D721Med (cell line): ENCODE data around the gene HIRIP3.
A peak's percentile ranks its signal among the peaks of the same experiment; 100 is the strongest.
"Not testable (repeated sequence)": the region's sequence is repeated elsewhere in the genome, so short reads cannot be mapped to it uniquely, and the experiment has no call there.

ENCODE experiments used
- DNase-seq: peaks from one replicate; pipeline ENCODE4 v3.0.0; 2011; ENCODE audit warnings: low spot score; ENCODE audit not compliant: insufficient read length
- FAIRE-seq: peaks from 2 replicates; lab custom pipeline; 2011; peaks lifted over from hg19 to GRCh38; lab: Jason Lieb, UNC
- CTCF ChIP-seq: IDR thresholded peaks from 2 replicates; pipeline ENCODE4 v1.5.1; 2012; ENCODE audit warnings: mild to moderate bottlenecking, control low read depth; ENCODE audit not compliant: insufficient read depth; ENCODE audit errors: missing control alignments

The HIRIP3 gene

GRCh38 chr16:29961479-29962343 lies 33.7 kb downstream of the HIRIP3 start, which contains the start of gene TMEM219:
TSS of gene TMEM219 (plus strand) at chr16:29962079. CDS start at chr16:29963144, 1,065 bp downstream.
- DNase-seq (peak; percentile 87), FAIRE-seq (no peak)
- TF ChIP-seq CTCF = no peak

DNA sequence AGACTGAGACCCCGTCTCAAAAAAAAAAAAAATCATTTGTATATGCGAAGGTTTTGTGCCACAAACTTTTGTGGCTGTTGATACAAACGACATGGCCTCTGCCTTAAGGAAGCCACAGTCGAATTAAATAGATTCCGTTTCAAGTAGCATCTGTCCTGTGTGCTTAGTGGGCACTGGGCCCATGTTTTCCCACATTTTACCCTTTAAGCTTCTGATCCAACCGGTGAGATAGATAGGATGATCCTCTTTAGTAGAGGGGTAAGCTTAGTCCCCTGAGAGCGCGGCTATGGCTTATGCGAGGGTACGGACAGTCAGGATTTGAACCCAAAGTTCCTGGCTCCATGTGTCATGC lies 34.3 kb downstream of the HIRIP3 start:
- DNase-seq (no peak), FAIRE-seq (no peak)
- no peak for TF ChIP-seq CTCF

DNA sequence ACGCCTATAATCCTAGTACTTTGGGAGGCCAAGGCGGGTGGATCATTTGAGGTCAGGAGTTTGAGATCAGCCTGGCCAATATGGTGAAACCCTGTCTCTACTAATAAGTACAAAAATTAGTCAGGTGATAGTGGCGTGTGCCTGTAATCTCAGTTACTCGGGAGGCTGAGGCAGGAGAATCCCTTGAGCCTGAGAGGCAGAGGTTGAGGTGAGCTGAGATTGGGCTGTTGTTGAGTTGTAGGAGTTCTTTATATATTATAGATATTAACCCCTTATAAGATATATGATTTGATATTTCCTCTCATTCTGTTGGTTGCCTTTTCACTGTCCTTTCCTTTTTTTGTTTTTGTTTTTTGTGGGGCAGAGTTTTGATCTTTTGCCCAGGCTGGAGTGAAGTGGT lies 35.6 kb downstream of the HIRIP3 start:
- not testable (repeated sequence) for DNase-seq, FAIRE-seq

- TF ChIP-seq CTCF = no peak
- FAIRE-seq = no peak
Measured at GRCh38 chr16:29959293-29959692, 36.1 kb downstream of the HIRIP3 start.

DNA sequence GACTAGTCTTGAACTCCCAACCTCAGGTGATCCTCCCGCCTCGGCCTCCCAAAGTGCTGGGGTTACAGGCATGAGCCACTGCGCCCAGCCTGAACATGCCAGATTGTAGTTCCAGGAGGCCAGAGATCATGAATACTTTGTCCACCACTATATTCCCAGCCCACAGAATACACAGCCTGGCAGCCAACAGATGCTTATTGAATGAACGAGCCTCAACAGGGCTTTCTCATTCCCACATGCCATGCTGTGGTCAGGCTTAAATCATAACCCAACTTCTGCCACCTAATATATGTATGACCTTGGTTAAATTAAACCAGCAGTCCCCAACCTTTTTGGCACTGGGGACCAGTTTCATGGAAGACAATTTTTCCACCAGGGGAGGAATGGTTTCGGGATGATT lies 36.7 kb downstream of the HIRIP3 start:
- FAIRE-seq (no peak), DNase-seq (no peak)
- no peak for TF ChIP-seq CTCF

More at GRCh38 chr16:29959293-29959692, 36.1 kb downstream of the HIRIP3 start:
- no peak for DNase-seq

- FAIRE-seq (no peak), DNase-seq (no peak)
- no peak for TF ChIP-seq CTCF
Measured at GRCh38 chr16:29951625-29952365, 43.6 kb downstream of the HIRIP3 start.

DNA sequence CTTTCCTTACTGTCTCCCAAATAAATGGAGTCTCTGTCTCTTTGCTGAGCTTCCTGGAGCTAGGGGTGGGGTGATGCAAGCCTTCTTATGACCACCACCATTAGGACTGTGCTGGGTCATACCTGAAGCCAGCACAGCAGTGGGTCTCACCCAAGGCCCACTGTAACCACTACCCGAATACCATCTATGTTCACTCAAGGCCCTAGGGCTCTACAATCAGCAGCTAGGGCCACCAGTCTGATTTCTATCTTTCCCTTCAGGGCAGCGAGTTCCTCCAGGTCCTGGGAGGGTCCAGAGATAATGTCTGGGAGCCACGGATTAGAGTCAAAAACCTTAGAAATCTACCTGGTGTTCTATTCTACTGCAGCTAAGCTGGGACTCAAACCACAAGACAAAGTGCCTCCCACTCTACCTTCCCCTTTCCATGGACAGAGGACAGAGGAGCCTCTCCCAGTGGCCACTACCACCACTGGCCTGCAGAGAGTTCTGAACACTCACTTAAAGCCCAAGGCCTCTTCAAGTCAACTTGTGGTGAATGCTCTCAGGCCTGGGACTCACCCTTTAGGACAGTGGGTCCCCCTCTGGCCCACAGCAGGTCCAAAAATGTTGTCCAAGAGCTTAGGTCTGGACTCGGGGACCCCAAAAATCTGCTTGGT lies 44.5 kb downstream of the HIRIP3 start:
- no peak for TF ChIP-seq CTCF
- DNase-seq = no peak
- FAIRE-seq = no peak
